HG02852 (cell line): Measurements from ENCODE around the gene SLC34A3.
"Not testable (repeated sequence)": the region's sequence is repeated elsewhere in the genome, so short reads cannot be mapped to it uniquely, and the experiment has no call there.

Source experiments
- ATAC-seq: cut with Tn5 transposase; IDR thresholded peaks from one replicate; pipeline ENCODE4 v1.9.1; 2021; ENCODE audit warnings: mild to moderate bottlenecking, moderate library complexity; ENCODE audit not compliant: unreplicated experiment

SLC34A3 gene

GRCh38 chr9:137255448-137256114 is 24.9 kb downstream of the SLC34A3 start:
- peak; percentile 29 for ATAC-seq

GRCh38 chr9:137256362-137256761 is 25.7 kb downstream of the SLC34A3 start:
- ATAC-seq: no peak

- ATAC-seq: no peak
These were observed 26.2 kb downstream of the SLC34A3 start for GRCh38 chr9:137256856-137257255.

GRCh38 chr9:137262173-137262908 is 31.6 kb downstream of the SLC34A3 start:
- not testable (repeated sequence) for ATAC-seq

GRCh38 chr9:137262909-137263285 is 32.2 kb downstream of the SLC34A3 start:
- ATAC-seq: no peak

- ATAC-seq: no peak
These were observed 32.8 kb downstream of the SLC34A3 start for GRCh38 chr9:137263506-137263905.

- no peak for ATAC-seq
These were observed 33.4 kb downstream of the SLC34A3 start for GRCh38 chr9:137264067-137264466.

GRCh38 chr9:137265496-137266161 is 34.9 kb downstream of the SLC34A3 start:
- ATAC-seq: no peak

GRCh38 chr9:137266162-137266527 is 35.4 kb downstream of the SLC34A3 start:
- no peak for ATAC-seq

GRCh38 chr9:137266585-137267453 is 36.1 kb downstream of the SLC34A3 start:
- no peak for ATAC-seq

GRCh38 chr9:137267933-137268355 is 37.2 kb downstream of the SLC34A3 start:
- ATAC-seq: no peak

GRCh38 chr9:137268538-137269201 is 38.0 kb downstream of the SLC34A3 start:
- no peak for ATAC-seq

- no peak for ATAC-seq
These were observed 38.6 kb downstream of the SLC34A3 start for GRCh38 chr9:137269231-137269772.

GRCh38 chr9:137270929-137271695 is 40.4 kb downstream of the SLC34A3 start:
- ATAC-seq: no peak

- no peak for ATAC-seq
These were observed 41.0 kb downstream of the SLC34A3 start for GRCh38 chr9:137271696-137272076.

GRCh38 chr9:137272241-137273094 is 41.8 kb downstream of the SLC34A3 start:
- ATAC-seq: no peak

- ATAC-seq: no peak
These were observed 42.4 kb downstream of the SLC34A3 start for GRCh38 chr9:137273095-137273490.

GRCh38 chr9:137273611-137274320 is 43.1 kb downstream of the SLC34A3 start:
- ATAC-seq: no peak
